GM12878 (cell line): ENCODE results near the gene CHST15. TPM values are rescaled to one million over a fixed set of nuclear protein-coding genes. Genes with fewer than 3 reads are reported as not detected.

Experiments
- ATAC-seq: fragments of 200-7000 bp; cut with Tn5 transposase; 3 replicates; pipeline ENCODE4 v1.9.1; 2020; ENCODE audit warnings: mild to moderate bottlenecking, moderate library complexity
- BruUV-seq: library from RNA; stranded (reverse); fragments of 400-500 nt; replicated peaks from 2 replicates; lab custom pipeline; 2021; lab: Mats Ljungman, UMichigan
- CTCF ChIA-PET: fragments of 300-600 bp; sonication (Branson Sonifier 250); formaldehyde crosslinking; extraction: SDS; loops from one replicate; lab custom pipeline; 2021; ENCODE audit warnings: inconsistent platforms; lab: Yijun Ruan, JAX
- POLR2A ChIA-PET: fragments of 350-600 bp; formaldehyde crosslinking; extraction: SDS; loops from one replicate; lab custom pipeline; 2021; ENCODE audit warnings: inconsistent platforms; lab: Charles Lee
- RAD21 ChIA-PET: fragments of 300-600 bp; sonication (Branson Sonifier 250); formaldehyde crosslinking; loops from one replicate; lab custom pipeline; 2023; ENCODE audit warnings: antibody characterized with exemption; ENCODE audit not compliant: unreplicated experiment; lab: Charles Lee
- SMC1A ChIA-PET: fragments of 300-600 bp; sonication (Branson Sonifier 250); formaldehyde crosslinking; loops from one replicate; lab custom pipeline; 2023; ENCODE audit not compliant: unreplicated experiment, uncharacterized antibody; lab: Charles Lee
- DNase-seq: peaks from one replicate; pipeline ENCODE4 v3.0.0-alpha.2; 2011; ENCODE audit warnings: low read depth, low spot score
- FAIRE-seq: peaks from 3 replicates; lab custom pipeline; 2011; peaks lifted over from hg19 to GRCh38; lab: Jason Lieb, UNC
- H2AFZ ChIP-seq: 2 replicates; pipeline ENCODE4 v1.6.0; 2011; ENCODE audit warnings: low read depth, low read length, control low read depth; ENCODE audit not compliant: control insufficient read depth
- H3K27ac ChIP-seq: 2 replicates; pipeline ENCODE4 v1.5.1; 2011; ENCODE audit warnings: control low read depth; ENCODE audit not compliant: control insufficient read depth, insufficient read depth
- H3K27me3 ChIP-seq, 2 experiments: replicated peaks in 1 of 2; 2 replicates each; pipeline versions ENCODE4 v1.6.0 to v1.6.1; 2011; ENCODE audit warnings: low read length in 1 of 2; ENCODE audit not compliant: control insufficient read depth in 2 of 2, insufficient read depth in 2 of 2
- H3K36me3 ChIP-seq, 2 experiments: 2 replicates each; pipeline ENCODE4 v1.5.1; 2011; ENCODE audit warnings: low read length in 1 of 2; ENCODE audit not compliant: control insufficient read depth in 2 of 2, insufficient read depth in 2 of 2
- H3K4me1 ChIP-seq: 2 replicates; pipeline ENCODE4 v1.6.1; 2011; ENCODE audit warnings: mild to moderate bottlenecking, low read length, moderate library complexity, mixed read lengths; ENCODE audit not compliant: control insufficient read depth, insufficient read depth
- H3K4me2 ChIP-seq: 2 replicates; pipeline ENCODE4 v1.6.0; 2011; ENCODE audit warnings: control low read depth; ENCODE audit not compliant: control insufficient read depth, insufficient read depth
- H3K4me3 ChIP-seq: fragments of 200-600 bp; sonication (generic); 2 replicates; pipeline ENCODE4 v1.5.1; 2016
- H3K79me2 ChIP-seq: 2 replicates; pipeline ENCODE4 v1.6.0; 2011; ENCODE audit warnings: low read length; ENCODE audit not compliant: control insufficient read depth, insufficient read depth
- H3K9ac ChIP-seq: 2 replicates; pipeline ENCODE4 v1.8.0; 2011; ENCODE audit warnings: low read length, control low read depth, mixed read lengths; ENCODE audit not compliant: control insufficient read depth, insufficient read depth
- H3K9me3 ChIP-seq: replicated peaks from 3 replicates; pipeline ENCODE4 v1.5.1; 2011; ENCODE audit warnings: mild to moderate bottlenecking, low read length; ENCODE audit not compliant: control insufficient read depth, insufficient read depth
- H4K20me1 ChIP-seq: 2 replicates; pipeline ENCODE4 v1.6.0; 2011; ENCODE audit not compliant: control insufficient read depth, insufficient read depth
- ATF7 ChIP-seq: fragments of 450-650 bp; IDR thresholded peaks from 2 replicates; pipeline ENCODE4 v1.6.1; 2016; ENCODE audit warnings: low read depth, mild to moderate bottlenecking
- CHD4 ChIP-seq: fragments of 200-600 bp; sonication (generic); IDR thresholded peaks from 2 replicates; pipeline ENCODE4 v1.6.1; 2016; ENCODE audit warnings: mild to moderate bottlenecking
- DPF2 ChIP-seq: fragments of 450-650 bp; IDR thresholded peaks from 2 replicates; pipeline ENCODE4 v1.6.1; 2017; ENCODE audit warnings: mild to moderate bottlenecking
- EED ChIP-seq: sonication (generic); IDR thresholded peaks from 2 replicates; pipeline ENCODE4 v1.6.1; 2016; ENCODE audit warnings: antibody characterized with exemption, low read depth
- EP300 ChIP-seq, 2 experiments: fragments of 150-350 bp in 1 of 2; IDR thresholded peaks; 2 replicates each; pipeline ENCODE4 v1.6.1; 2011 to 2012; ENCODE audit warnings: low read depth in 2 of 2, low read length in 2 of 2, borderline replicate concordance in 1 of 2, improper control_type of control experiment in 1 of 2, inconsistent platforms in 1 of 2; ENCODE audit not compliant: control insufficient read depth in 1 of 2
- HCFC1 ChIP-seq: fragments of 150-350 bp; IDR thresholded peaks from 2 replicates; pipeline ENCODE4 v1.6.1; 2014; ENCODE audit warnings: low read length
- IKZF1 ChIP-seq: fragments of 450-650 bp; conservative IDR thresholded peaks from 2 replicates; pipeline ENCODE4 v1.6.1; 2017; ENCODE audit warnings: antibody characterized with exemption, mild to moderate bottlenecking
- KAT2A ChIP-seq: conservative IDR thresholded peaks from 2 replicates; pipeline ENCODE4 v1.6.1; 2011; ENCODE audit warnings: low read depth, low read length; ENCODE audit not compliant: control insufficient read depth
- NRF1 ChIP-seq: conservative IDR thresholded peaks from 2 replicates; pipeline ENCODE4 v1.6.1; 2011; ENCODE audit warnings: mild to moderate bottlenecking, low read depth, low read length, improper control_type of control experiment
- SMAD1 ChIP-seq: fragments of 450-650 bp; IDR thresholded peaks from 2 replicates; pipeline ENCODE4 v1.6.1; 2018; ENCODE audit warnings: mild to moderate bottlenecking, low read depth; ENCODE audit not compliant: partially characterized antibody
- TCF12 ChIP-seq: IDR thresholded peaks from 2 replicates; pipeline ENCODE4 v1.6.1; 2011; ENCODE audit warnings: low read depth, mild to moderate bottlenecking, low read length
- ZNF622 ChIP-seq: fragments of 450-650 bp; IDR thresholded peaks from 2 replicates; pipeline ENCODE4 v1.6.1; 2017; ENCODE audit warnings: mild to moderate bottlenecking, inconsistent platforms
- ZSCAN29 ChIP-seq: fragments of 450-650 bp; IDR thresholded peaks from 2 replicates; pipeline ENCODE4 v1.6.1; 2017; ENCODE audit warnings: mild to moderate bottlenecking, moderate library complexity
- ZZZ3 ChIP-seq: IDR thresholded peaks from 2 replicates; pipeline ENCODE4 v1.6.1; 2011; ENCODE audit warnings: low read depth; ENCODE audit not compliant: control insufficient read depth, insufficient read length
- WGBS: methylation state at CpG from one replicate; pipeline ENCODE4 v1.1.6; 2016; ENCODE audit warnings: low lambda C conversion rate; ENCODE audit not compliant: insufficient replicate concordance, insufficient coverage; ENCODE audit errors: missing lambda C conversion rate; 5-methylcytosine and 5-hydroxymethylcytosine counted together
- in situ Hi-C: fragments of 300-500 bp; cut with MboI; formaldehyde crosslinking; loops from 9 replicates; pipeline ENCODE4 v1.14.3; 2018; ENCODE audit warnings: mixed read lengths
- intact Hi-C: fragments of 100-400 bp; cut with micrococcal nuclease; formaldehyde crosslinking; loops from one replicate; pipeline ENCODE4 v1.14.2; 2022; ENCODE audit not compliant: unreplicated experiment
- polyA plus RNA-seq, 11 experiments: library from polyadenylated mRNA; depleted of rRNA in 4 of 11; unstranded in 6 of 11; stranded (reverse) in 5 of 11; fragments of >200 nt; fragmentation: Nextera tagmentation in 4 of 11; fragmentation: Illumina TruSeq in 1 of 11; extraction: Ambion mirVana in 4 of 11; extraction: Trizol in 1 of 11; gene quantifications; 1 replicate in 1 of 11; 2 replicates in 10 of 11; pipeline versions ENCODE4 v1.2.1 to v1.2.3, GENCODE V29; 2011 to 2016; ENCODE audit warnings: inconsistent platforms in 2 of 11, missing spikeins in 2 of 11, low read depth in 1 of 11
- total RNA-seq, 4 experiments: library from RNA; depleted of rRNA in 3 of 4; stranded (reverse); fragments of >200 nt in 3 of 4; fragmentation: Illumina TruSeq in 1 of 4; extraction: Trizol in 1 of 4; gene quantifications; 2 replicates each; pipeline versions ENCODE4 v1.2.1 to v1.2.3, GENCODE V29; 2013 to 2021
- TF ChIP-seq, protein P1 (sequence below): fragments of 450-650 bp; IDR thresholded peaks from 2 replicates; pipeline ENCODE4 v1.6.1; 2017; ENCODE audit warnings: low read depth, mild to moderate bottlenecking, moderate library complexity

Gene CHST15
- total and polyA plus RNA-seq, 10 of the 15 experiments (the other 5 are each of a cell fraction or from before 2014, with no cell fraction given) = 0.02 to 0.53 (median 0.05) TPM; not detected in 1

DNA sequence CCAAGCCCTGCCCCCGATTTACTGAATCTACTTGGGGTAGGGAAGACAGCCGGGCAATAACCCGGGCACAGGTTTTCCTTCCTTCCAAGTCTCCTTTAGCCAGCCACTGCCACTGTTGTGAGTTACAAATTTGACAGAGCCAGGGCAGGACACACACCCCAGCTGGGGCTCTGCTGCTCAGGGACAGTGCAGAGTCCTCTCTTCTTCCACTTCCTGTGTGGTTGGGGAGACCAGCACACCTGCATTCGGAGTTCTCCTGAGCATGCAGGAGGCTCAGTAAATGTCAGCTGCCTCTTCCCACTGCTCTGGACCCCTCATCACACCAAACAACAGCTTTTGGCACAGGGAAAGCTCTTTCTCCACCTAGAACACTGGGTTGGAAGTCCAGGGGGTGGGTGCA, 21.3 kb downstream of the CHST15 start:
- WGBS = 33% methylated on average over 4 of the region's 4 CpGs
- Histone ChIP-seq H3K4me3 (no peak overlapping the region), H4K20me1 (no peaks in the 10 kb centered on the region), H3K27ac (no peak overlapping the region), H3K4me2 (no peak overlapping the region), H3K9ac (no peak overlapping the region), H3K4me1 (peaks cover 5% of the 10 kb centered on the region; the same call in 1 of the 2 replicates), H2AFZ (no peak overlapping the region), H3K9me3 (no peaks in the 10 kb centered on the region), H3K79me2 (no peaks in the 10 kb centered on the region), H3K27me3 (peaks cover 2 to 4% of the 10 kb centered on the region in 2 experiments), H3K36me3 (no peaks in the 10 kb centered on the region)
- TF ChIP-seq TCF12 = peak; percentile 68; the same call in 1 of the 2 replicates
- no peak for TF ChIP-seq DPF2
- no peak for TF ChIP-seq HCFC1
- TF ChIP-seq SMAD1 = no peak
- 0 out of 2 replicates have a peak, but pooled peaks have one; percentile 30 for TF ChIP-seq IKZF1
- TF ChIP-seq EED = no peak
- intact Hi-C loops = no loop called here
- CTCF ChIA-PET = interaction anchor here (0.6 to 1.3 kb wide), 2 partner anchors 38 to 213 kb away, joined by 3 to 4 read pairs; no protein-coding TSS in a partner anchor
- DNase-seq (no peak), ATAC-seq (no peak), FAIRE-seq (no peak)
- BruUV-seq = no TSS peak
- POLR2A ChIA-PET = no interaction called here
- RAD21 ChIA-PET = interaction anchor here (1.6 kb wide), 1 partner anchor 76 kb away, joined by 3 read pairs; no protein-coding TSS in a partner anchor
- SMC1A ChIA-PET = interaction anchor here (0.6 kb wide), 1 partner anchor 15 kb away, joined by 4 read pairs; no protein-coding TSS in a partner anchor
- in situ Hi-C loops = no loop called here

GRCh38 chr10:124071141-124071540, 22.3 kb downstream of the CHST15 start:
- FAIRE-seq = no peak
- ChIA-PET SMC1A (no interaction called here), POLR2A (no interaction called here), RAD21 (interaction anchor here (1.6 kb wide), 1 partner anchor 75 kb away, joined by 3 read pairs; no protein-coding TSS in a partner anchor), CTCF (no interaction called here)
- Histone ChIP-seq H3K79me2 (no peaks in the 10 kb centered on the region), H3K4me2 (no peak overlapping the region), H3K9me3 (no peaks in the 10 kb centered on the region), H3K27me3 (peaks cover 4% of the 10 kb centered on the region in 2 experiments), H2AFZ (no peak overlapping the region), H3K9ac (no peak overlapping the region), H3K36me3 (no peaks in the 10 kb centered on the region), H3K27ac (no peak overlapping the region), H3K4me1 (peaks cover 5% of the 10 kb centered on the region; the same call in 1 of the 2 replicates), H4K20me1 (no peaks in the 10 kb centered on the region), H3K4me3 (no peak overlapping the region)
- 63% methylated on average over 5 of the region's 5 CpGs for WGBS
- ATAC-seq = no peak
- BruUV-seq = no TSS peak
- no peak for DNase-seq
- in situ Hi-C loops = no loop called here
- intact Hi-C loops = no loop called here
- TF ChIP-seq KAT2A = no peak
- no peak for TF ChIP-seq CHD4
- no peak for TF ChIP-seq ZNF622
- TF ChIP-seq ATF7 = no peak
- no peak for TF ChIP-seq NRF1
- TF ChIP-seq, protein P1, sequence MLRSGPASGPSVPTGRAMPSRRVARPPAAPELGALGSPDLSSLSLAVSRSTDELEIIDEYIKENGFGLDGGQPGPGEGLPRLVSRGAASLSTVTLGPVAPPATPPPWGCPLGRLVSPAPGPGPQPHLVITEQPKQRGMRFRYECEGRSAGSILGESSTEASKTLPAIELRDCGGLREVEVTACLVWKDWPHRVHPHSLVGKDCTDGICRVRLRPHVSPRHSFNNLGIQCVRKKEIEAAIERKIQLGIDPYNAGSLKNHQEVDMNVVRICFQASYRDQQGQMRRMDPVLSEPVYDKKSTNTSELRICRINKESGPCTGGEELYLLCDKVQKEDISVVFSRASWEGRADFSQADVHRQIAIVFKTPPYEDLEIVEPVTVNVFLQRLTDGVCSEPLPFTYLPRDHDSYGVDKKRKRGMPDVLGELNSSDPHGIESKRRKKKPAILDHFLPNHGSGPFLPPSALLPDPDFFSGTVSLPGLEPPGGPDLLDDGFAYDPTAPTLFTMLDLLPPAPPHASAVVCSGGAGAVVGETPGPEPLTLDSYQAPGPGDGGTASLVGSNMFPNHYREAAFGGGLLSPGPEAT = no peak
- TF ChIP-seq EP300 (IDR thresholded peaks at IDR 0.05; ENCODE audit: borderline replicate concordance in 1 of 2, control insufficient read depth in 1 of 2, low read depth in 2 of 2, low read length in 2 of 2) = no peak
- TF ChIP-seq ZSCAN29 = no peak
- no peak for TF ChIP-seq ZZZ3
